ENCODE results near the gene SLC6A4. TPM values are rescaled to one million over a fixed set of nuclear protein-coding genes. Genes with fewer than 3 reads are reported as not detected.

SLC6A4 gene
- polyA plus RNA-seq, 1 of the 3 experiments (the other 2 are of a cell fraction) = 0.12 TPM

DNA sequence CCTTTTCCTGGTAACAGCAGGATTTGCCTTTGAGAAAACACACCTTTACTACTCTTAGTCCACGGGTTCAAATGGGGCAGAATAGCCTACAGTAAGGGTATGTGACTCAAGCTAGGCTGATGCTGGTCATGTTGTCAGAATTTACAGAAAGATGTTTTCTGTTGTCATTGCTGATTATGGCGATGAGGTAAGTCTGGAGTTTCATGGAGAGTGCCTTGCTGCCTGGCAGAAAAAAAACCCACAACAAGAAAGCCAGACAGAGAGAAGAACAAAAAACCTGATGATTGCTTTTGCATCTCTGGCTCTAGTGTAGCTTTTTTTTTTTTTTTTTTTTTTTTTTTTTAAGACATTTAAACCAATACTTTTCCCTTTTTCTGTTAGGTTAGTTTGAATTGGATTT lies 47.9 kb downstream of the SLC6A4 start:
- Histone ChIP-seq H3K27ac (ENCODE audit: low read depth in 2 of 2, low read length in 1 of 2) (no peak overlapping the region), H2AFZ (ENCODE audit: low read depth) (no peak overlapping the region), H3K9me2 (no peaks in the 10 kb centered on the region), H3F3A (replicated peaks; ENCODE audit: insufficient read depth) (peaks cover 10% of the 10 kb centered on the region), H3K9ac (no peak overlapping the region), H3K9me3 (no peaks in the 10 kb centered on the region), H3K4me3 (ENCODE audit: low read depth in 2 of 2, low read length in 1 of 2) (no peak overlapping the region), H4K20me1 (ENCODE audit: insufficient read depth) (no peaks in the 10 kb centered on the region), H3K79me2 (ENCODE audit: insufficient read depth) (no peaks in the 10 kb centered on the region), H3K4me1 (ENCODE audit: control insufficient read depth in 1 of 2, insufficient read depth in 2 of 2, low read depth in 1 of 2, low read length in 1 of 2) (no peaks in the 10 kb centered on the region), H3K4me2 (no peak overlapping the region), H3K27me3 (ENCODE audit: insufficient read depth) (no peaks in the 10 kb centered on the region), H3K36me3 (replicated peaks in 1 of 2; ENCODE audit: control insufficient read depth in 1 of 2, insufficient read depth in 2 of 2, low read length in 1 of 2) (peaks cover 32 to 44% of the 10 kb centered on the region in 2 experiments)
- 87% methylated on average over 2 of the region's 2 CpGs for WGBS (ENCODE audit: low lambda C conversion rate)
- ChIA-PET POLR2A (no interaction called here), CTCF (interaction anchor here (2.0 kb wide), 1 partner anchor 63 kb away, joined by 7 read pairs; no protein-coding TSS in a partner anchor)
- no peak for DNase-seq
- TF ChIP-seq, protein P1, sequence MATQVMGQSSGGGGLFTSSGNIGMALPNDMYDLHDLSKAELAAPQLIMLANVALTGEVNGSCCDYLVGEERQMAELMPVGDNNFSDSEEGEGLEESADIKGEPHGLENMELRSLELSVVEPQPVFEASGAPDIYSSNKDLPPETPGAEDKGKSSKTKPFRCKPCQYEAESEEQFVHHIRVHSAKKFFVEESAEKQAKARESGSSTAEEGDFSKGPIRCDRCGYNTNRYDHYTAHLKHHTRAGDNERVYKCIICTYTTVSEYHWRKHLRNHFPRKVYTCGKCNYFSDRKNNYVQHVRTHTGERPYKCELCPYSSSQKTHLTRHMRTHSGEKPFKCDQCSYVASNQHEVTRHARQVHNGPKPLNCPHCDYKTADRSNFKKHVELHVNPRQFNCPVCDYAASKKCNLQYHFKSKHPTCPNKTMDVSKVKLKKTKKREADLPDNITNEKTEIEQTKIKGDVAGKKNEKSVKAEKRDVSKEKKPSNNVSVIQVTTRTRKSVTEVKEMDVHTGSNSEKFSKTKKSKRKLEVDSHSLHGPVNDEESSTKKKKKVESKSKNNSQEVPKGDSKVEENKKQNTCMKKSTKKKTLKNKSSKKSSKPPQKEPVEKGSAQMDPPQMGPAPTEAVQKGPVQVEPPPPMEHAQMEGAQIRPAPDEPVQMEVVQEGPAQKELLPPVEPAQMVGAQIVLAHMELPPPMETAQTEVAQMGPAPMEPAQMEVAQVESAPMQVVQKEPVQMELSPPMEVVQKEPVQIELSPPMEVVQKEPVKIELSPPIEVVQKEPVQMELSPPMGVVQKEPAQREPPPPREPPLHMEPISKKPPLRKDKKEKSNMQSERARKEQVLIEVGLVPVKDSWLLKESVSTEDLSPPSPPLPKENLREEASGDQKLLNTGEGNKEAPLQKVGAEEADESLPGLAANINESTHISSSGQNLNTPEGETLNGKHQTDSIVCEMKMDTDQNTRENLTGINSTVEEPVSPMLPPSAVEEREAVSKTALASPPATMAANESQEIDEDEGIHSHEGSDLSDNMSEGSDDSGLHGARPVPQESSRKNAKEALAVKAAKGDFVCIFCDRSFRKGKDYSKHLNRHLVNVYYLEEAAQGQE (IDR thresholded peaks at IDR 0.05; ENCODE audit: low read depth, low read length) = no peak
- TF ChIP-seq CHD2 (IDR thresholded peaks at IDR 0.05; ENCODE audit: low read length, partially characterized antibody) = no peak

DNA sequence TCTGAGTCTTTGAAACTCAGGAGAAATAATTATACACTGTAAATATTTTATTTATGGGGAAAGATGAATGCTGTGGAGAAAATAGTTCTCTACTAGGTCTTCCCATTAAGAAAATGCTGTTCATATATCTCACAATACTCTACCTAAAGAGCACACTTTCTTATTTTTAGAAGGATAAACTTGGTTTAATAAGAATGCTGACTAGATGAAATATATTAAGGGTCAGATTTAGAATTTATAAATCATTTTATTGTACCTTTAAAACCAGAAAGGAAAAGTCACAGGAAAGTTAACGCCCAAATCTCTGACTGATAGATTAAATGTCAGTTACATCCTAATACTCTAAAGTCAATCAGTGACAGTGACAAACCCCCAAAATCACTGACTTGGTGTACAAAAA lies 48.7 kb downstream of the SLC6A4 start:
- CTCF ChIA-PET = interaction anchor here (0.9 kb wide), 2 partner anchors 49 to 82 kb away, joined by 3 to 5 read pairs; partner anchors contain the start of gene SLC6A4
- no peak for DNase-seq
- 97% methylated on average over 1 of the region's 1 CpG for WGBS (ENCODE audit: low lambda C conversion rate)
- TF ChIP-seq, protein P2, sequence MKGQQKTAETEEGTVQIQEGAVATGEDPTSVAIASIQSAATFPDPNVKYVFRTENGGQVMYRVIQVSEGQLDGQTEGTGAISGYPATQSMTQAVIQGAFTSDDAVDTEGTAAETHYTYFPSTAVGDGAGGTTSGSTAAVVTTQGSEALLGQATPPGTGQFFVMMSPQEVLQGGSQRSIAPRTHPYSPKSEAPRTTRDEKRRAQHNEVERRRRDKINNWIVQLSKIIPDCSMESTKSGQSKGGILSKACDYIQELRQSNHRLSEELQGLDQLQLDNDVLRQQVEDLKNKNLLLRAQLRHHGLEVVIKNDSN (IDR thresholded peaks at IDR 0.05; ENCODE audit: borderline replicate concordance, low read depth) = no peak
- TF ChIP-seq MXI1 (IDR thresholded peaks at IDR 0.05; ENCODE audit: low read depth, low read length) (no peak), EZH2phosphoT487 (IDR thresholded peaks at IDR 0.05; ENCODE audit: borderline replicate concordance, low read depth) (no peak), TAF1 (IDR thresholded peaks at IDR 0.05; ENCODE audit: borderline replicate concordance, low read depth, low read length) (no peak), RXRA (IDR thresholded peaks at IDR 0.05; ENCODE audit: borderline replicate concordance, low read depth) (no peak), EP300 (IDR thresholded peaks at IDR 0.05; ENCODE audit: borderline replicate concordance in 1 of 2, low read depth in 1 of 2, low read length in 1 of 2) (no peak), SMC3 (IDR thresholded peaks at IDR 0.05; ENCODE audit: low read depth, low read length) (no peak)
- Histone ChIP-seq H4K20me1 (ENCODE audit: insufficient read depth) (no peaks in the 10 kb centered on the region), H3K9me2 (no peaks in the 10 kb centered on the region), H3K27me3 (ENCODE audit: insufficient read depth) (no peaks in the 10 kb centered on the region), H3K4me2 (no peak overlapping the region), H3K79me2 (ENCODE audit: insufficient read depth) (no peaks in the 10 kb centered on the region), H2AFZ (ENCODE audit: low read depth) (no peak overlapping the region), H3K4me3 (ENCODE audit: low read depth in 2 of 2, low read length in 1 of 2) (no peak overlapping the region), H3K27ac (ENCODE audit: low read depth in 2 of 2, low read length in 1 of 2) (no peak overlapping the region), H3F3A (replicated peaks; ENCODE audit: insufficient read depth) (peaks cover 10% of the 10 kb centered on the region), H3K9ac (no peak overlapping the region), H3K9me3 (no peaks in the 10 kb centered on the region), H3K4me1 (ENCODE audit: control insufficient read depth in 1 of 2, insufficient read depth in 2 of 2, low read depth in 1 of 2, low read length in 1 of 2) (no peaks in the 10 kb centered on the region), H3K36me3 (replicated peaks in 1 of 2; ENCODE audit: control insufficient read depth in 1 of 2, insufficient read depth in 2 of 2, low read length in 1 of 2) (peaks cover 32 to 51% of the 10 kb centered on the region in 2 experiments)
- POLR2A ChIA-PET = no interaction called here
